Natural killer cell (primary cell): ENCODE results near the gene LMBR1. TPM values are rescaled to one million over a fixed set of nuclear protein-coding genes. Genes with fewer than 3 reads are reported as not detected.

Experiments
- ATAC-seq, 3 donors: fragments of 150-1000 bp in 2 of 3; fragments of 200-7000 bp in 1 of 3; cut with Tn5 transposase; 1 replicate in 1 of 3; 2 replicates in 2 of 3; pipeline ENCODE4 v1.10.0; 2021; ENCODE audit warnings: mild to moderate bottlenecking in 2 of 3, moderate library complexity in 2 of 3
- DNase-seq, 2 donors: peaks; one replicate each; pipeline versions ENCODE4 v3.0.0 to v3.0.0-alpha.2; 2013 to 2021; ENCODE audit warnings: mixed read lengths in 1 of 2
- H3K27ac ChIP-seq: one replicate; pipeline ENCODE4 v1.5.1; 2013; ENCODE audit warnings: mild to moderate bottlenecking, low read length
- H3K27me3 ChIP-seq: one replicate; pipeline ENCODE4 v1.6.1; 2013; ENCODE audit warnings: low read length; ENCODE audit not compliant: control insufficient read depth, insufficient read depth
- H3K36me3 ChIP-seq: one replicate; pipeline ENCODE4 v1.6.1; 2013; ENCODE audit warnings: low read length; ENCODE audit not compliant: control insufficient read depth, insufficient read depth
- H3K4me1 ChIP-seq: one replicate; pipeline ENCODE4 v1.6.1; 2013; ENCODE audit warnings: low read length; ENCODE audit not compliant: control insufficient read depth, insufficient read depth
- H3K4me3 ChIP-seq: one replicate; pipeline ENCODE4 v1.5.1; 2013; ENCODE audit warnings: low read length
- H3K9me3 ChIP-seq: one replicate; pipeline ENCODE4 v1.6.1; 2013; ENCODE audit warnings: low read length; ENCODE audit not compliant: control insufficient read depth, insufficient read depth
- H3K27ac Mint-ChIP-seq, 2 donors: one replicate each; pipeline ENCODE4 v1.8.0; 2022; ENCODE audit warnings: mild to moderate bottlenecking in 2 of 2, mixed read lengths in 2 of 2, moderate library complexity in 1 of 2
- H3K27me3 Mint-ChIP-seq, 2 donors: one replicate each; pipeline ENCODE4 v1.8.0; 2022; ENCODE audit warnings: low read depth in 2 of 2, mixed read lengths in 2 of 2
- H3K36me3 Mint-ChIP-seq: one replicate; pipeline ENCODE4 v1.8.0; 2022; ENCODE audit warnings: mixed read lengths
- H3K4me1 Mint-ChIP-seq, 2 donors: one replicate each; pipeline ENCODE4 v1.8.0; 2022; ENCODE audit warnings: mixed read lengths in 2 of 2
- H3K4me3 Mint-ChIP-seq: one replicate; pipeline ENCODE4 v1.8.0; 2022; ENCODE audit warnings: mild to moderate bottlenecking, moderate library complexity, mixed read lengths
- H3K9me3 Mint-ChIP-seq, 2 donors: one replicate each; pipeline ENCODE4 v1.8.0; 2022; ENCODE audit warnings: mixed read lengths in 2 of 2
- CTCF ChIP-seq: fragments of 200-600 bp; IDR thresholded peaks from one replicate; pipeline ENCODE4 v1.8.0; 2022; ENCODE audit warnings: antibody characterized with exemption
- WGBS: methylation state at CpG from one replicate; pipeline ENCODE4 v1.1.7; 2013; ENCODE audit warnings: missing lambda C conversion rate; ENCODE audit not compliant: insufficient coverage; 5-methylcytosine and 5-hydroxymethylcytosine counted together
- intact Hi-C: fragments of 100-400 bp; cut with micrococcal nuclease; formaldehyde crosslinking; loops from one replicate; pipeline ENCODE4 v1.14.2; 2022
- total RNA-seq, 4 donors: library from RNA; stranded (reverse); fragments of 120-200 nt in 1 of 4; gene quantifications; one replicate each; pipeline versions ENCODE4 v1.2.3 to v1.2.4, GENCODE V29; 2013 to 2022

LMBR1 gene
- total RNA-seq, 3 donors from 2014 or later (not counting 1 experiment from before 2014, with no cell fraction given): 60.4 to 71.7 (median 66.1) TPM

- Histone ChIP-seq H3K27me3 (peaks cover 5% of the 10 kb centered on the region), H3K4me3 (no peak overlapping the region), H3K4me1 (peaks cover 18% of the 10 kb centered on the region), H3K36me3 (no peaks in the 10 kb centered on the region), H3K9me3 (peaks cover 5% of the 10 kb centered on the region), H3K27ac (no peak overlapping the region)
- no peak for TF ChIP-seq CTCF
- 85% methylated on average over 12 of the region's 13 CpGs for WGBS
- peaks cover 7% of the 10 kb centered on the region for H3K36me3 Mint-ChIP-seq
- no peak overlapping the region for H3K27ac Mint-ChIP-seq
- intact Hi-C loops: no loop called here
- DNase-seq: peak in 1 of 2 donors; percentile 9
- no peak overlapping the region for H3K4me3 Mint-ChIP-seq
- H3K9me3 Mint-ChIP-seq: peaks cover 3 to 5% of the 10 kb centered on the region in 2 donors
- peaks cover 15 to 17% of the 10 kb centered on the region in 2 donors for H3K4me1 Mint-ChIP-seq
- H3K27me3 Mint-ChIP-seq: peaks cover 39 to 74% of the 10 kb centered on the region in 2 donors
- ATAC-seq: no peak
Measured at GRCh38 chr7:156642306-156643045, 250.5 kb downstream of the LMBR1 start.

- H3K9me3 Mint-ChIP-seq: peaks cover 3 to 5% of the 10 kb centered on the region in 2 donors
- H3K4me1 Mint-ChIP-seq: peaks cover 15 to 17% of the 10 kb centered on the region in 2 donors
- H3K4me3 ChIP-seq: peak overlapping the region; percentile 49
- H3K36me3 Mint-ChIP-seq: peaks cover 7% of the 10 kb centered on the region
- no peak overlapping the region for H3K27ac Mint-ChIP-seq
- peaks cover 33 to 78% of the 10 kb centered on the region in 2 donors for H3K27me3 Mint-ChIP-seq
- ATAC-seq (peak; percentile 33 to 51 (median 50)), DNase-seq (peak; percentile 18 to 66)
- H3K27me3 ChIP-seq: peaks cover 5% of the 10 kb centered on the region
- intact Hi-C loops: no loop called here
- H3K4me1 ChIP-seq: peaks cover 18% of the 10 kb centered on the region
- TF ChIP-seq CTCF: no peak
- H3K9me3 ChIP-seq: peaks cover 5% of the 10 kb centered on the region
- peak overlapping the region; percentile 58 for H3K27ac ChIP-seq
- H3K36me3 ChIP-seq: no peaks in the 10 kb centered on the region
- 9% methylated on average over 30 of the region's 30 CpGs for WGBS
- peak overlapping the region; percentile 81 for H3K4me3 Mint-ChIP-seq
Measured at GRCh38 chr7:156640949-156641485, 252.0 kb downstream of the LMBR1 start.

GRCh38 chr7:156640257-156640948 lies 252.6 kb downstream of the LMBR1 start, which contains the start of gene RNF32:
TSS of gene RNF32 (plus strand) at chr7:156640774. CDS start at chr7:156643878, 3,104 bp downstream.
- TF ChIP-seq CTCF: no peak
- Histone ChIP-seq H3K27me3 (peaks cover 5% of the 10 kb centered on the region), H3K27ac (peak within 1 kb of the TSS; percentile 58), H3K4me3 (peak within 1 kb of the TSS; percentile 49), H3K36me3 (no peaks in the 10 kb centered on the region), H3K9me3 (peaks cover 5% of the 10 kb centered on the region), H3K4me1 (peaks cover 18% of the 10 kb centered on the region)
- WGBS: 2% methylated on average over 85 of the region's 85 CpGs
- no peak within 1 kb of the TSS for H3K27ac Mint-ChIP-seq
- H3K4me1 Mint-ChIP-seq: peaks cover 15 to 17% of the 10 kb centered on the region in 2 donors
- peaks cover 3 to 5% of the 10 kb centered on the region in 2 donors for H3K9me3 Mint-ChIP-seq
- H3K27me3 Mint-ChIP-seq: peaks cover 33 to 78% of the 10 kb centered on the region in 2 donors
- H3K36me3 Mint-ChIP-seq: peaks cover 7% of the 10 kb centered on the region
- ATAC-seq: peak; percentile 75 to 89 (median 77)
- peak within 1 kb of the TSS; percentile 86 for H3K4me3 Mint-ChIP-seq
- intact Hi-C loops: no loop called here
- DNase-seq: peak; percentile 66 to 95
